Caco-2 (cell line): ENCODE data around the gene MAP3K4. TPM values are rescaled to one million over a fixed set of nuclear protein-coding genes. Genes with fewer than 3 reads are reported as not detected.

Experiments
- BruUV-seq: library from RNA; stranded (reverse); fragments of 400-500 nt; replicated peaks from 2 replicates; lab custom pipeline; 2021; lab: Mats Ljungman, UMichigan
- CTCF ChIA-PET: fragments of 300-600 bp; sonication (Branson Sonifier 250); formaldehyde crosslinking; loops from one replicate; lab custom pipeline; 2022; ENCODE audit warnings: antibody characterized with exemption; lab: Charles Lee
- POLR2A ChIA-PET: fragments of 300-600 bp; sonication (Branson Sonifier 250); formaldehyde crosslinking; loops from one replicate; lab custom pipeline; 2022; ENCODE audit warnings: antibody characterized with exemption; lab: Charles Lee
- DNase-seq, 2 experiments: peaks; one replicate each; pipeline versions ENCODE4 v3.0.0 to v3.0.0-alpha.2; 2020 to 2022
- H3K27me3 ChIP-seq: replicated peaks from 2 replicates; pipeline ENCODE4 v1.6.0; 2011; ENCODE audit warnings: low read length; ENCODE audit not compliant: control insufficient read depth, insufficient read depth
- H3K36me3 ChIP-seq: 2 replicates; pipeline ENCODE4 v1.5.1; 2011; ENCODE audit warnings: low read length; ENCODE audit not compliant: control insufficient read depth, insufficient read depth
- H3K4me1 ChIP-seq: fragments of 250-450 bp; sonication (Bioruptor Pico); 2 replicates; pipeline ENCODE4 v1.5.1; 2020; ENCODE audit warnings: mild to moderate bottlenecking
- H3K4me3 ChIP-seq: 2 replicates; pipeline ENCODE4 v1.5.1; 2011; ENCODE audit warnings: low read depth, mild to moderate bottlenecking, control low read depth, low read length
- H3K9me3 ChIP-seq: fragments of 250-450 bp; sonication (Bioruptor Pico); 2 replicates; pipeline ENCODE4 v1.5.1; 2020; ENCODE audit warnings: mild to moderate bottlenecking, moderate library complexity
- H3K27ac Mint-ChIP-seq: one replicate; pipeline ENCODE4 v1.8.0; 2022; ENCODE audit warnings: mixed read lengths; ENCODE audit not compliant: unreplicated experiment
- H3K27me3 Mint-ChIP-seq: one replicate; pipeline ENCODE4 v1.8.0; 2022; ENCODE audit warnings: mixed read lengths; ENCODE audit not compliant: insufficient read depth, unreplicated experiment
- H3K36me3 Mint-ChIP-seq: one replicate; pipeline ENCODE4 v1.8.0; 2022; ENCODE audit warnings: mild to moderate bottlenecking, mixed read lengths; ENCODE audit not compliant: insufficient read depth, unreplicated experiment
- H3K4me1 Mint-ChIP-seq: one replicate; pipeline ENCODE4 v1.8.0; 2022; ENCODE audit warnings: low read depth, mixed read lengths; ENCODE audit not compliant: unreplicated experiment
- H3K4me3 Mint-ChIP-seq: one replicate; pipeline ENCODE4 v1.8.0; 2022; ENCODE audit warnings: mild to moderate bottlenecking, moderate library complexity, mixed read lengths; ENCODE audit not compliant: unreplicated experiment
- H3K9me3 Mint-ChIP-seq: one replicate; pipeline ENCODE4 v1.8.0; 2022; ENCODE audit warnings: mixed read lengths; ENCODE audit not compliant: unreplicated experiment
- CTCF ChIP-seq, 2 experiments: fragments of 200-600 bp in 1 of 2; IDR thresholded peaks; 1 replicate in 1 of 2; 2 replicates in 1 of 2; pipeline versions ENCODE4 v1.5.1 to v1.8.0; 2011 to 2022; ENCODE audit warnings: antibody characterized with exemption in 1 of 2, control low read depth in 1 of 2, inconsistent platforms in 1 of 2, low read depth in 1 of 2, low read length in 1 of 2, mild to moderate bottlenecking in 1 of 2, moderate library complexity in 1 of 2; ENCODE audit not compliant: insufficient read depth in 1 of 2, severe bottlenecking in 1 of 2, unreplicated experiment in 1 of 2
- intact Hi-C: fragments of 100-400 bp; cut with micrococcal nuclease; formaldehyde crosslinking; loops from one replicate; pipeline ENCODE4 v1.10.0; 2022; ENCODE audit not compliant: unreplicated experiment
- total RNA-seq: library from RNA; stranded (reverse); gene quantifications from 2 replicates; pipeline ENCODE4 v1.2.3, GENCODE V29; 2022

The MAP3K4 gene
- total RNA-seq, 1 experiment from 2014 or later = 34.3 TPM

GRCh38 chr6:161053103-161053502 is 61.5 kb downstream of the MAP3K4 start:
- Mint-ChIP-seq H3K9me3 (no peaks in the 10 kb centered on the region), H3K4me3 (no peak overlapping the region), H3K4me1 (no peaks in the 10 kb centered on the region), H3K36me3 (peaks cover 6% of the 10 kb centered on the region), H3K27ac (no peak overlapping the region), H3K27me3 (no peaks in the 10 kb centered on the region)
- Histone ChIP-seq H3K27me3 (no peaks in the 10 kb centered on the region), H3K4me1 (no peaks in the 10 kb centered on the region), H3K36me3 (no peaks in the 10 kb centered on the region), H3K4me3 (no peak overlapping the region), H3K9me3 (no peaks in the 10 kb centered on the region)
- no TSS peak for BruUV-seq
- CTCF ChIA-PET = interaction anchor here (0.5 kb wide), 1 partner anchor 320 kb away, joined by 4 read pairs; no protein-coding TSS in a partner anchor
- no peak for TF ChIP-seq CTCF (IDR thresholded peaks at IDR 0.05; ENCODE audit: insufficient read depth in 1 of 2, low read depth in 1 of 2, low read length in 1 of 2, severe bottlenecking in 1 of 2, unreplicated experiment in 1 of 2)
- POLR2A ChIA-PET = no interaction called here
- no peak for DNase-seq
- intact Hi-C loops = no loop called here

- Histone ChIP-seq H3K4me1 (no peaks in the 10 kb centered on the region), H3K36me3 (no peaks in the 10 kb centered on the region), H3K27me3 (no peaks in the 10 kb centered on the region), H3K9me3 (no peaks in the 10 kb centered on the region), H3K4me3 (no peak overlapping the region)
- Mint-ChIP-seq H3K36me3 (peaks cover 6% of the 10 kb centered on the region), H3K27me3 (no peaks in the 10 kb centered on the region), H3K4me3 (no peak overlapping the region), H3K4me1 (no peaks in the 10 kb centered on the region), H3K27ac (no peak overlapping the region), H3K9me3 (no peaks in the 10 kb centered on the region)
- ChIA-PET POLR2A (no interaction called here), CTCF (no interaction called here)
- BruUV-seq = no TSS peak
- intact Hi-C loops = no loop called here
- no peak for DNase-seq
- no peak for TF ChIP-seq CTCF (IDR thresholded peaks at IDR 0.05; ENCODE audit: insufficient read depth in 1 of 2, low read depth in 1 of 2, low read length in 1 of 2, severe bottlenecking in 1 of 2, unreplicated experiment in 1 of 2)
Measured at GRCh38 chr6:161054876-161055275, 63.3 kb downstream of the MAP3K4 start.

GRCh38 chr6:161056451-161056850 is 64.9 kb downstream of the MAP3K4 start:
- H3K9me3 Mint-ChIP-seq = no peaks in the 10 kb centered on the region
- ChIA-PET CTCF (no interaction called here), POLR2A (no interaction called here)
- Histone ChIP-seq H3K27me3 (no peaks in the 10 kb centered on the region), H3K36me3 (no peaks in the 10 kb centered on the region), H3K4me3 (no peak overlapping the region), H3K9me3 (no peaks in the 10 kb centered on the region), H3K4me1 (no peaks in the 10 kb centered on the region)
- no peaks in the 10 kb centered on the region for H3K27me3 Mint-ChIP-seq
- no peak overlapping the region for H3K27ac Mint-ChIP-seq
- no TSS peak for BruUV-seq
- TF ChIP-seq CTCF (IDR thresholded peaks at IDR 0.05; ENCODE audit: insufficient read depth in 1 of 2, low read depth in 1 of 2, low read length in 1 of 2, severe bottlenecking in 1 of 2, unreplicated experiment in 1 of 2) = no peak
- no peak overlapping the region for H3K4me3 Mint-ChIP-seq
- H3K4me1 Mint-ChIP-seq = no peaks in the 10 kb centered on the region
- H3K36me3 Mint-ChIP-seq = peaks cover 6% of the 10 kb centered on the region
- intact Hi-C loops = no loop called here
- DNase-seq = no peak
